Measurements from ENCODE around the gene GPC6.

Gene GPC6

DNA sequence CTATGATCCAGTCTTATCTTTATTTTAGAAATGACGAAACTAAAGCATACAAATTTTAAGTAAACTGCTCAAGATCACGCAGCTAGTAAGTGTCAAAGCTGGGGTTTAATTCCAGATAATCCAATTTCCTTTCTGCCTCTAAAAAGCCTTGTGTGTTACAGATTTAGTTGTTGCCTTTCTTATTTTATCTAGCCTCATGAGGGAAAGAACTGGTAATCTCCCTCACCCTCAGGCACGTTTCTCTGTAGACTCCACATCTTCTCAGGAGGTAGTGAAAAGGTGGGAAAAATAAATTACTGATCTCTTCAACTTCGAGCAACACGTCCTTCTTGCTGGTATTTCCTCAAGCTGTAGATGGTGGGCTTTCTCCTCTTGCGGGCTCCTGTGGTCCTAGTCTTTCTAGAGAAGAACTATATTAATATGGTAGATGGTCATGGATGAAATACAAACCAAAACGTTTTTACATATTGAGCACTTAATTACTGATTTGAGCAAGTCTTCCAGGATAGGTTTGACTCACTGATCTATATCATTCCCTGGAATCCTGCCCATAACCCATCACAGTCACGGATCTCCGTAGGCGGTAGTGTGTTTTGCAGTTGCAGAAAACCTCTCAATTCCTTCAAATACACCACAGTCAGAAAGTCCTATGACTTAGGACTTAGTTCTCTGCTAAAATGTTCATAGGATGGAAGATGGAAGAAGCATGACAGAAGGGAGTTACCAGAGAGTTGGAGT, 733.4 kb downstream of the GPC6 start:
- no peak overlapping the region for H2AFZ ChIP-seq (ENCODE audit: low read length)
- TF ChIP-seq, protein P1, sequence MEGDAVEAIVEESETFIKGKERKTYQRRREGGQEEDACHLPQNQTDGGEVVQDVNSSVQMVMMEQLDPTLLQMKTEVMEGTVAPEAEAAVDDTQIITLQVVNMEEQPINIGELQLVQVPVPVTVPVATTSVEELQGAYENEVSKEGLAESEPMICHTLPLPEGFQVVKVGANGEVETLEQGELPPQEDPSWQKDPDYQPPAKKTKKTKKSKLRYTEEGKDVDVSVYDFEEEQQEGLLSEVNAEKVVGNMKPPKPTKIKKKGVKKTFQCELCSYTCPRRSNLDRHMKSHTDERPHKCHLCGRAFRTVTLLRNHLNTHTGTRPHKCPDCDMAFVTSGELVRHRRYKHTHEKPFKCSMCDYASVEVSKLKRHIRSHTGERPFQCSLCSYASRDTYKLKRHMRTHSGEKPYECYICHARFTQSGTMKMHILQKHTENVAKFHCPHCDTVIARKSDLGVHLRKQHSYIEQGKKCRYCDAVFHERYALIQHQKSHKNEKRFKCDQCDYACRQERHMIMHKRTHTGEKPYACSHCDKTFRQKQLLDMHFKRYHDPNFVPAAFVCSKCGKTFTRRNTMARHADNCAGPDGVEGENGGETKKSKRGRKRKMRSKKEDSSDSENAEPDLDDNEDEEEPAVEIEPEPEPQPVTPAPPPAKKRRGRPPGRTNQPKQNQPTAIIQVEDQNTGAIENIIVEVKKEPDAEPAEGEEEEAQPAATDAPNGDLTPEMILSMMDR (conservative IDR thresholded peaks at IDR 0.05; ENCODE audit: low read length), result no peak
- no peak for TF ChIP-seq EZH2phosphoT487 (IDR thresholded peaks at IDR 0.05; ENCODE audit: borderline replicate concordance)
- no peaks in the 10 kb centered on the region for H3K36me3 ChIP-seq (ENCODE audit: insufficient read depth, low read length)
- H3K9me2 ChIP-seq (replicated peaks; ENCODE audit: low read depth, low read length), result no peaks in the 10 kb centered on the region
- H3K79me2 ChIP-seq (ENCODE audit: insufficient read depth, low read length), result no peaks in the 10 kb centered on the region
- H3K4me3 ChIP-seq (ENCODE audit: low read length, poor library complexity, severe bottlenecking), result no peak overlapping the region
- H3K9ac ChIP-seq (ENCODE audit: low read depth, low read length, poor library complexity, severe bottlenecking), result no peak overlapping the region
- no peaks in the 10 kb centered on the region for H3K9me3 ChIP-seq (ENCODE audit: insufficient read depth, low read depth, low read length)
- H4K20me1 ChIP-seq (ENCODE audit: insufficient read depth, low read length, poor library complexity, severe bottlenecking), result no peaks in the 10 kb centered on the region
- no peaks in the 10 kb centered on the region for H3K4me1 ChIP-seq (ENCODE audit: insufficient read depth, low read length, poor library complexity, severe bottlenecking)
- H3K4me2 ChIP-seq (ENCODE audit: low read depth, low read length, poor library complexity, severe bottlenecking), result no peak overlapping the region
- H3K27me3 ChIP-seq (ENCODE audit: insufficient read depth, low read length, poor library complexity, severe bottlenecking), result no peaks in the 10 kb centered on the region
- H3F3A ChIP-seq (ENCODE audit: low read depth), result no peaks in the 10 kb centered on the region

DNA sequence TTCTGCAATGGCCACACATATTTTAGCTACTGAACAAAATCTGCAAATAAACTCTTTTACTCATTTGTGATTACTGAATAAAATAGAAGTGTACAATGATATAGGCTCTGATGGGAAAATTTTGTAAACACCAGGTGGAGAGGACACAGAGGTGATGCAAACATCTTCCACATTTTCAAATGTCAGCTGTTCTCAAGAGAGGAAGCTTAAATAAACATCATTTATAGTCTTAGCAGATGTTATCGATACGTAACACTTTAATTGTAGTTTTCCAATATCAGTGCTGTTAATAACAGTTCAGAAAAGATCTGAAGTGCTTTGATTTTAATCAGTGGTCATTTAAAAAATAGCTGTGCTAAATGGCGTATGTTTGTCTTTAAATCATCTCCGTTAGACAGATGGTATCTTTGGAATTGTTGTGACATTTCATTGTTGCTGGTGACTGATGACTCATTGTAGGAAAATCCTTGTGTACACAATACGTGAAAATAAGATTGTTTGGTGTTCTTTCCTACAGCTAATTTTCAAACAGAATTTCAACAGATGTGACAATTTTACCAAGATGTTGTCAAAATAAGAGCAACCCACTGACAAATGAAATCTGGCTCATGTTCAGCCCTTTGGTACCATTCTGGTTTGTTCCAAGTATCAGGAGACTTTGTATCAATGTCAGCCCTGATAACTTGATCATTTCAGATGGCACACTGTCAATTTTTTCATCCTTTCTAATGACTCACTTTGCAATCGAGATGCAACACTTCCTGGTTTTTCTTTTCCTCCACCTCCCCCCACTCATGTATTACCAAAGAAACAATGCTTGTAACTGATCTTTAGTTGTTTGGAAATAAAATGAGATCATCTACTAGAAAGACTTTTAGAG, 736.9 kb downstream of the GPC6 start:
- no peak for TF ChIP-seq EZH2phosphoT487 (IDR thresholded peaks at IDR 0.05; ENCODE audit: borderline replicate concordance)
- TF ChIP-seq, protein P1 (conservative IDR thresholded peaks at IDR 0.05; ENCODE audit: low read length), result no peak
- Histone ChIP-seq H3K4me3 (ENCODE audit: low read length, poor library complexity, severe bottlenecking) (no peak overlapping the region), H3F3A (ENCODE audit: low read depth) (no peaks in the 10 kb centered on the region), H2AFZ (ENCODE audit: low read length) (no peak overlapping the region), H3K9me2 (replicated peaks; ENCODE audit: low read depth, low read length) (no peaks in the 10 kb centered on the region), H4K20me1 (ENCODE audit: insufficient read depth, low read length, poor library complexity, severe bottlenecking) (no peaks in the 10 kb centered on the region), H3K27me3 (ENCODE audit: insufficient read depth, low read length, poor library complexity, severe bottlenecking) (no peaks in the 10 kb centered on the region), H3K4me1 (ENCODE audit: insufficient read depth, low read length, poor library complexity, severe bottlenecking) (no peaks in the 10 kb centered on the region), H3K36me3 (ENCODE audit: insufficient read depth, low read length) (no peaks in the 10 kb centered on the region), H3K9me3 (ENCODE audit: insufficient read depth, low read depth, low read length) (no peaks in the 10 kb centered on the region), H3K4me2 (ENCODE audit: low read depth, low read length, poor library complexity, severe bottlenecking) (no peak overlapping the region), H3K79me2 (ENCODE audit: insufficient read depth, low read length) (no peaks in the 10 kb centered on the region), H3K9ac (ENCODE audit: low read depth, low read length, poor library complexity, severe bottlenecking) (no peak overlapping the region)

DNA sequence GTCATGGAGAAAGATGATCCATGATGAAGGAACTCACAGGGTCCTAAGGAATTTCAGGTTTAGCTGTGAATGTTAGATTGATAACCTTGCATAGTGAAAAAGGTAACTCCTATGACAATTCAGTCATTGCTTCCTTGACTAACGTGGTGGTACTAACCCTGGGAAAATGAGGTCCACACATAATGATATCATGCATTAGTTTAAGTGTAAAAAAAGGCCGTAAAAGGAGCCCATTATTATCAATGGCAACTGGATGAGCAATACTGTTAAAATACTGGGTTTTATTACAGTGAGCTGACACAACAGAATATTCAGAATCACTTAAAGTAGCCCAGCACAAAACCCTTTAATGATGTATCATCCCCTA, 737.5 kb downstream of the GPC6 start:
- Histone ChIP-seq H2AFZ (ENCODE audit: low read length) (no peak overlapping the region), H3K4me3 (ENCODE audit: low read length, poor library complexity, severe bottlenecking) (no peak overlapping the region), H3K4me1 (ENCODE audit: insufficient read depth, low read length, poor library complexity, severe bottlenecking) (no peaks in the 10 kb centered on the region), H3K4me2 (ENCODE audit: low read depth, low read length, poor library complexity, severe bottlenecking) (no peak overlapping the region), H3K9me2 (replicated peaks; ENCODE audit: low read depth, low read length) (no peaks in the 10 kb centered on the region), H4K20me1 (ENCODE audit: insufficient read depth, low read length, poor library complexity, severe bottlenecking) (no peaks in the 10 kb centered on the region), H3K27me3 (ENCODE audit: insufficient read depth, low read length, poor library complexity, severe bottlenecking) (no peaks in the 10 kb centered on the region), H3F3A (ENCODE audit: low read depth) (no peaks in the 10 kb centered on the region), H3K9ac (ENCODE audit: low read depth, low read length, poor library complexity, severe bottlenecking) (no peak overlapping the region), H3K36me3 (ENCODE audit: insufficient read depth, low read length) (no peaks in the 10 kb centered on the region), H3K9me3 (ENCODE audit: insufficient read depth, low read depth, low read length) (no peaks in the 10 kb centered on the region), H3K79me2 (ENCODE audit: insufficient read depth, low read length) (no peaks in the 10 kb centered on the region)
- TF ChIP-seq, protein P1 (conservative IDR thresholded peaks at IDR 0.05; ENCODE audit: low read length), result no peak
- TF ChIP-seq EZH2phosphoT487 (IDR thresholded peaks at IDR 0.05; ENCODE audit: borderline replicate concordance), result no peak
